ENCODE results near the gene GUCD1.
"Not testable (repeated sequence)": the region's sequence is repeated elsewhere in the genome, so short reads cannot be mapped to it uniquely, and the experiment has no call there.

GUCD1 gene

DNA sequence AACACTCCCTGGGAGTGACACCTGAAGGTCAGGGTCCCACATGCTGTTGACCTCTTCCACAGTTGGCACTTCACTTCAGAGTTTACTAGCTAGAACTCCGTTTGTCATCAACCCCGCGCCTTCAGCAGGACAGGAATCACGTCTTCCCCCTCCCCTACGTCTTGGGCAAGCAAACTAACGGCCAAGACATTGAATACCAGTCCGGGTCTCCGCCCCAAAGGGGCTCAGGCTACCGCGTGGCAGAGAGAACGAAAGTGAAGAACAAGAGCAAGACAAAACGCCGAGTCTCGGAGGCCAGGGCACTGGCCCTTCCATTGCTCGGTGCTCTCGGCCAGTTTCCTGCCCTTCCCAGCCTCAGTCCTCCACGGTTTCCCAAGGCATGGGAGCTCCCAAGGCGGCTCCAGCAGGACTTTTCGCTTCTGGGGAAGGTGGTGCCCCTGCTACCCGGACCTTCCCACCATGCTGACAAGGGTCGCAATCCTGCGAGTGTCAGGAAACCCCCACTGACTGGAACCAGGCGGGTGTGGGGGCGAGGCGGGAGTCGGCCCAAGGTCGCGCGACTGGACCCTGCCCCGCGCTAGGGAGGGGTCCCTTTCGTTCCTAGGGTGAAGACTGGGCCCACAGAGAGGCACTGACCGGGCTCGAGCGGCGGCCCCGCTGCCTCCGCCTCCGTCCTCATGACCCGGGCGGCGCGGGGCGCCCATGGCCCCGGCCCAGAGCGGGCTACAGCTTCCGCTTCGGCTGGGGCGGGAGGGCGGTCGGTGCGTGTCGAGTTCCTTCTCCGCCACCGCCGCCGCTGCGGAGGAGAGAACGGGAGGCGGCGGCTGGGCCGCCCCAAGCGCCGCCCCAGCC is at the start of gene GUCD1:
Gene GUCD1 (minus strand): TSS at position 826 of the 852 bp plus-strand sequence. CDS start 147 bp downstream, at position 679.
- no peak for DNase-seq

DNA sequence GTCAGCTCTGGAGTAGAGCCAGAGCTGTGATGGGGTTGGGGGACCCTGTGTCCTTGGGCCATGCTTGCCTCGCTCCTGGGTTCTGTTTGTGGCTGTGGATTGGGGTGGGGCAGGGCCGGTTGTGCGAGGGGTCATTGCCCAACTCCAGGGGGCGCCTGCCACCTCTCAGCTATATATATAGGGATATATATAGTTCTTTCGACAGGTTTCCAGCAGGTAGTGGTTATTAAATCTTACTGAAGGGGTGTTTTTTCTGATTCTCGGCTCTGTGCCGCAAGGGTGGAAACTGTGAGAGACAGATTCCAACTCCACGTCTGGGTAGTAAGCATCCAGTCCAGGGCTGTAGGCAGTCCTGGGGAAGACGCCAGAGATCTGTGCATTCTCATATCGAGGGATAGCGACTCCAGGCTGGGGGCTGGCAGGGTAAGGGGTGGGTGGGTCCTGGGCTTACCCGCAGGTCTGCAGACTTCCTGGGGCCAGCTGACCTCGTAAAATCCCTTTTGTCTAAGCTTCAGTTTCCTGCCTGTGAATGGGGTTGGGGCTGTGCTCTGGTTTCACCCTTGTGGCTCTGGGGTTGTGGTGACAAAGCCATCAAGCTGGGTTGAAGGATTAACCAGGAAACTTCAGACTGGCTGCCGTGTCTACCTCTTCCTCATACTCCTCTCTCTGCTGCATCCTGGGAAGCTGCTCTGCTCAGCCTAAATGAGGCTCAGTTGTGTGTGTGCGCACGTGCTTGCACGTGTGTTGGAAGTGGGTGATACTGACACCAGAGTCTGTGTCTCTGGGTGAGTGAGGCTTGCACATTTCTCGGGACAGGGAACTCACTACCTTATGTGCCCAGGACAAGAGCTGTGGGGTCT is 49.1 kb upstream of the GUCD1 start:
- DNase-seq: not testable (repeated sequence)

DNA sequence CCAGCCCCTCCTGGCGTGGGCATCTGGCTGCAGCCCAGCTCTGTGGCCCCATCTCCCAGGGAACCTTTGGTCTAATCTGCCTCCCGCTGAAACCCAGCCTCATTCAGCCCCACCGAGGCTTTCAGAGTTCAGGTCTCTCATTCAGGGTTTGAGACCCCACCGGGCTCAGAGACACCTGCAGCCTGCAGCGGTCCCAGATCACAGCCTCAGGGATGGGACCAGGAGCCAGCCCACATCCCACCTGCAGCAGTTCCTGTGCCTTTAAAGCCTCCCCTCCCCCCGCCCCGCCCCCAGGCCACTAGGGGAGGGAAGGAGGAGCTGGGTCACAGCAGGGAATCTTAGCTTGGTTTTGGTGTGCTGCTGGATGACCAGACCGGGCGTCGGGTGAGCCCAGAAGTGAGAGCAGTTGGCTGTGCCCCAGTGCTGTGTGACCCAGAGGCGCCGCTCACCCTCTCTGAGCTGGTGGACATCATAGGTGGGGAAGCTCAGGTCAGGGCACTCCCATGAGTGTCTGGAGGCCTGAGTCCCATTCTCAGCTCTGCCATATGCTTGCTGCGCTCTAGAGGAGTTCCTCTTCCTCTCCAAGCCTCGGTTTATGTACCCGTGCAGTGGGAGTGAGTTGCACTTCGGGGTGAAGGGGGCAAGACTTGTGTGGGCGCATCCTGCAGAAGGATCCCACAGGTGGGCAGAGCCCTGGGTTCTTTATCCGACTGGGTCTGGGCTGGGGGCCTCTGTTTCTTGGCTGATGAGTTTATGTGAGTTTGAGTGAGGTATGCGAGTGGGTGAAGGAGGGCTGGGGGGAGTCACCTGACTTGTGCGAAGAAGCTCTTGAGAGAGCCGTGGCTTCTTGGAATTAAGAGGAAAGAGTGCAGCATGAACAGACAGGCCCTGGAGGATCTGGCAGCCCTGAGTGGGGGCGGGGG is 48.2 kb upstream of the GUCD1 start, which contains the start of gene GGT1:
Gene GGT1 (plus strand): TSS at position 347 of the 923 bp plus-strand sequence. CDS start 7,889 bp downstream, outside the sequence.
- not testable (repeated sequence) for DNase-seq

DNA sequence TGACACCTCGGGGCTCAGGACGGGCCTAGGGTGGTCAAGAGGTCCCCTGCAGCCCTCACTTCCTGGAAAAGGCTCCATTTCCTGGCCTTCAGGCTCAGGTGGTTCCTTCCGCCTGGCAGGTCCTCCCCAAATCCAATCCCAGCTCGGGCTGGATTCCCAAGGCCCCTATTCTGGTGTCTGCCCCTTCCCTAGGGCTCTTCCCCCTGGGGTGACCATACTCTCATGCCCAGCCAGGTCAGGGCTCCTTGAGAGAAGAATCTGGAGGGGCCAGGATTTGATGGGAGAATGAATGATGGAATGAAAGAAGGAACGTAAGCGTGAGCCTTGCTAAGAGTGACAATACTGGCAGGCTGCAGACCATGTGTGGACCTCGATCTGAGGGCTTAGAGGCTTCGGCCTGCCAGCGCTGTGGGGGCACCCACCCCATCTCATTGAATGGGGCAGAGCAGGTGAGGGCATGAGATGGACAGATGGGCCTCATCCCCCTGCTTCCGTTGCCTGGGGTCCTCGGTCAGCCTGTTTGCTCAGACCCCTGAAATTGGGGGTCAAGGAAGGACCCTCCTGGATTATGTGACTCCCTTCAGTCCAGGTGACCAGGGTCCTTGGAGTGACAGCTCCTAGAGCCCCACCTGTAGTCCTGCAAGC is 47.3 kb upstream of the GUCD1 start:
- DNase-seq: not testable (repeated sequence)

DNA sequence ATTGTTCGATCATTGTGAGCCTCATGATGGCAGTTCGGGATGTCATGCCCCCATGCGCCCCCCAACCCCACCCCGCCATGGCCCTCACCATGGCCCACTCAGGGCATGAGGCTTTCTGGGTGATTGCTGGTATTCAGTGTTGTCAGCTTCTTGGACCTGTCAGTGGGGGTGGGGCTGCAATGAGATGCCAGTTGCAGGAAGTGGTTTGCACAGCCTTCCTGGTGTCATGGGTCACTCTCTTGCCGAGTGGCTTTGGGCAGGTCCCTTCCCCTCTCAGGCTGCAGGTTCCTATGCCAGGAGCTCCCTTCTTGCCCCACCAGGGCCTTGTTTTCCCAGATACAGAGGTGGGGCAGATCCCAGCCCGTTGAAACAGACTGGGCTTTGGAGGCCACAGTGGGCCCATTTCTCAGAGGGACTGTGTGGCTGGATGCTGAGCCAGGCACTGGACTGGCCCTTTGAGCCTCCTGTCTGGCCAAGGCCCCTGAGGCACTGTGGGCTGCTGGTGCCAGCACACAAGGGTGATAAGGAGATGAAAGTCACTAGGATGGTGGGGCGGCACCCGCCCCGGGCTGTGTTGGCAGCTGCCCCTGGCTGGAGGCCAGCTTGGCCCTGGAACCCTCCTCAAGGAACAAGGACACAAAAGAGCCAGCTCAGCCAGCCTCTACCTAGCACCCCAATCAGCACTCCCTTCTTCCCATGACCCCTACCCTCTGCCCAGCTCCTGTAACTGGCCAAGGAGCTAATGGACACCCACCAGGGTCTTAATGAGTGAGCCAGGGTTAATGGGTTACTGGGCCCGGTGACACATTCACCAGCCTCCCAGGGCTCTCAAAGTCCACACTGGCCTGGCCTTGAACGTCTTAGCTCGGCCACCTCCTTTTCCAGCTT is 46.5 kb upstream of the GUCD1 start:
- no peak for DNase-seq

GRCh38 chr22:24599958-24600715 is 45.2 kb upstream of the GUCD1 start:
- DNase-seq: not testable (repeated sequence)

DNA sequence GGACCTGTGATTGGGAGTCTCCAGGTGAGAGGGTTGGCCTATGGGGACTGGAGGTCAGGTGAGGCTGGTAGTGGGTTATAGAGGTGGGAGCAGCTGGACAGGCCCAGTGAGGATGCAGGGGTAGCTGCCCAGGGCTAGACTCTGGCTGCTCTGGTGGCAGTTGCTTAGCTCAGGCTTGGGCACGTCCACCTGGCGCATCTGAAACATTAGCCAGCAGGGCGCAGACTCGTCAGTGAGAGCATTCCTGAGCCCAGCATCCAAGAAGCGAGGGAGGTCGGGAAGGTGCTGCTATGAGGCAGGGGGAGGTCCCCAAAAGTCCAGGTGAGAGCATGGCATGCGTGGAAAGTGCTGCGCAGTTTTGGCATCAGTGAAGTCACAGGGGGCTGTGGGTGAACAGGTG is 44.6 kb upstream of the GUCD1 start:
- DNase-seq: no peak

DNA sequence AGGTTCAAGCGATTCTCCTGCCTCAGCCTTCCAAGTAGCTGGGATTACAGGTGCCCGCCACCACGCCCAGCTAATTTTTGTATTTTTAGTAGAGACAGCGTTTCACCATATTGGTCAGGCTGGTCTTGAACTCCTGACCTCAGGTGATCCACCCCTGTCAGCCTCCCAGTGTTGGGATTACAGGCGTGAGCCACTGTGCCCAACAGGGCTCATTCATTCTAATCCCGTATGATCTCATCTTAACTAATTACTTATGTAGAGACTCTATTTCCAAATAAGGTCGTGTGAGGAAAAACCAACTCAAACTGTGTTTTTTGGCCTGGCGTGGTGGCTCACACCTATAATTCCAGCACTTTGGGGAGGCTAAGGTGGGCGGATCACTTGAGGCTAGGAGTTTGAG is 42.1 kb upstream of the GUCD1 start:
- not testable (repeated sequence) for DNase-seq

DNA sequence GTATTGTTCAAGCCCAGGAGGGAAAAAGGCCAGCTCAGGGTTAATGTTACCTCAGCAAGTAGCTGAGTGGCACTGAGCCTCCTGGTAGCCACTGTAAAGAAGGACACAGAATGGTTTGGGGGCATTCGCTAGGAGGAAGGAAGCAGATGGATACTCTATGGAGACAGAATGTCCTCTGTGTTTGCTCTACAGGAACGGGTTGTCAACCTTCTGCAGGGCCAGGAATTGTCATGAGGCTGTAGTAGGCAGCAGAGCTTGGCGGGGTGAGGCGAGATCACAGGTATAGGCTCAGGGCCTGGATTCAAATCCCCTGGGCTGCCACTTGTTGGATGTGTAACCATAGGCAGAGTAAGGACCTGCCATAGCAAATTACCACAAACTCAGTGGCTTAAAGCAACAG is 40.9 kb upstream of the GUCD1 start:
- no peak for DNase-seq

DNA sequence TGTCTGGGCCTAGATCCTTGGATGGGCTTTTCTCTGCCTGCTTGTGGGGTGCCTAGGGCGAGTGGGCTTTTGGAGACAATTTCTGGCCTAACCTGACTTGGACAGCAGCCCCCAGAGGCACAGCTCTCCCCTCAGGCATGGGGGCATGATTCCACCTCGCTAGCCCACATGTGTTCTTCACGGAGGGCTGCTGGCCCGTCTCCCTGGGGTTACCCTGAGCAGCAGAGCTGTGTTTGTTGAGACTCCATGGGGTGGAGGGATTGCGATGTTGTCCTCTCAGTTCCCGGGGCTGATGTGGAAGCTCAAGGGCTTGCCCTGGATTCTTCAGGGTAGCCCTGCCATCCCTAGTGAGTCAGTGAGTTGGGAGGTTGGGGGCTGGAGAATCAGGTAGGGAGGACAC is 40.3 kb upstream of the GUCD1 start:
- DNase-seq: no peak

DNA sequence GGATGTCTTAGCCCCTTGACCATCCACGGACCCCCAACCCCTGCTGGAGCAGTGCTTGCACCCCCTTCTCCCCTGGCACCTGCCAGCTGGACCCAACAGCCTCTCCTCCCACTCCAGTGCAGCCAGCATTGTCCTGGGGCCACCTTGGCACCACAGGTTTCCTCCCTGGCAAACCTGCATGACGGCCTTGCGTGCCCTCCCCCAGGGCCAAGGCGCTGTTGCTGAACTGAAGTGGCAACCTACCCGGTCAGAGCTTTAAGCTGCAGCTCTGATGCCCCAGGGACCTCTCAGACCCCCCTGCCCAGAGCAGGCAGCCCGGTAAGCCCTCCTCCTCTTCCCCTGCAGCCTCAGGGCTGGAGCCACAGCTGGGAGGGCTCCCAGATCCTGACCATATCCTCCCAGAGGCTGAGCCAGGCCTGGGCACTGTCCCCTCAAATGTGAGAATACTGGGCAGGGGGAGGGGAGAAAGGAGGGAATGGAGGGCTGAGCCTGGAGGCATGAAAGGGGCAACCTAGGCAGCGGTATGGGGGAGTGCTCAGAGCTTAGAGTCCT is 39.7 kb upstream of the GUCD1 start:
- no peak for DNase-seq

DNA sequence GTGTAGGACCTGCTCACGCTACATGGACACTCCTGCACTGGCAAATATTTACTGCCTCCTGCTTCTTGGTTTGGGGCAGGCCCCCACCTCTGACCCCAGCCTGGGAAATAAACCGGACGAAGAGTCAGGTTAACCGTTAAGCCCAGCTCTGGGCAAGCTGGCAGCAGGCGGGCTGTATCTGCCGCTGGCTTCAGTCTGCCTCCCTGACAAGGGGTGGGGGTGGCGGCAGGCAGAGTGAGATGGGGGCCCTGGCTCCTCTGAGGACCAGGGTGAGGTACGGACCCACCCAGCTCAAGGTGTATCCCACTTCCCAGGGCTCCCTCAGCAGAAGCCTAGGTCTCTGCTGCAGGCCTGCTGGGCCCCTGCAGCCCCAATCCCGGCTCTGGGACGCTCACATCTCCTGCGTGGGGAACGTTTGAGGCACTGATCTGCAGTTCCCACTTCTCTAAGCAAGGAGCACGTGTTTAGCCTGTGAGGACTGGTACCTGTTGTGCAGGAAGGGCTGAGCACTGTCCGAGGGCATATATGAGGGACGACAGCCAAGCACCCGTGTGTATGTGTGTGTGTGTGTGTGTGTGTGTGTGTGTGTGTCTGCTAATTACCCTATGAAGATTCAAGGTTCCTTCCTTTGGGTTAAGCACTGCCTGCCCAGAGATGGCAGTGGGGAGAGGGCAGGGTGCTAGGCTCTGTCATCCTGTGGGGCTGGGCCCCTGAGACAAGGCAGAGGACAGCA is 39.1 kb upstream of the GUCD1 start:
- DNase-seq: no peak

- not testable (repeated sequence) for DNase-seq
Measured at GRCh38 chr22:24593559-24593835, 38.6 kb upstream of the GUCD1 start.

DNA sequence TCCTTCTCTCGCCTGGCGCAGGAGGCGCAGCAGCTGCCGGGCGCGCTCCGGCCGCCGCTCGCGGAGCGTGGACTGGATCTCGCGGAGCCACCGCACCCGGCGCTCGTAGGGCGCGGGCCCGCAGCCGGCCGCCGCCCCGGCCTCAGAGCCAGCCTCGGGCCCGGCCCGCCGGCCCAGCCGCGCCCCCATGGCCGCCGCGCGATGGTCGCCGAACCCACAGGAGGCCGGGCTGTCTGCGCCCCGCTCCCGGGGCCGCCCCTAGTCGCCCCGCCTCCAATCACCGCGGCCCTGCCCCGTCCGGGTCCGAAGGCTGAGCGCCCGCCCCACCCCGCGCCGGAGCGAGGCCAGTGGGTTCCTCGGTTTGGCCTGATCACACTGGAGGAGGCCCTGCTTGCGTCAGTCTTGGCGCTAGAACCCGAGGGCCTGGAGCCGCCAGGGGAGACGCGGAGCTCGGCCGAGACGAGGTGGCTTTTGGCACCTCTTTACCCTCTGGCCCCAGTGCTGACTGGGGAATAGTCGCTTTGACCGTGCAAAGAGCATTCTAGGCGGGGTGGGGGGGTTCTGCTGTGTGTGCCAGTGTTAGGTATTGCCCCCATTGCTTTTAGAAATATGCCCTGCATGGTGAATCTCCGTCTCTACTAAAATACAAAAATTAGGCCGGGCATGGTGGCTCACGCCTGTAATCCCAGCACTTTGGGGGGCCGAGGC is 38.1 kb upstream of the GUCD1 start, which contains the start of gene LRRC75B:
Gene LRRC75B (minus strand): TSS at position 223 of the 708 bp plus-strand sequence. CDS start 34 bp downstream, at position 189.
- DNase-seq: no peak

DNA sequence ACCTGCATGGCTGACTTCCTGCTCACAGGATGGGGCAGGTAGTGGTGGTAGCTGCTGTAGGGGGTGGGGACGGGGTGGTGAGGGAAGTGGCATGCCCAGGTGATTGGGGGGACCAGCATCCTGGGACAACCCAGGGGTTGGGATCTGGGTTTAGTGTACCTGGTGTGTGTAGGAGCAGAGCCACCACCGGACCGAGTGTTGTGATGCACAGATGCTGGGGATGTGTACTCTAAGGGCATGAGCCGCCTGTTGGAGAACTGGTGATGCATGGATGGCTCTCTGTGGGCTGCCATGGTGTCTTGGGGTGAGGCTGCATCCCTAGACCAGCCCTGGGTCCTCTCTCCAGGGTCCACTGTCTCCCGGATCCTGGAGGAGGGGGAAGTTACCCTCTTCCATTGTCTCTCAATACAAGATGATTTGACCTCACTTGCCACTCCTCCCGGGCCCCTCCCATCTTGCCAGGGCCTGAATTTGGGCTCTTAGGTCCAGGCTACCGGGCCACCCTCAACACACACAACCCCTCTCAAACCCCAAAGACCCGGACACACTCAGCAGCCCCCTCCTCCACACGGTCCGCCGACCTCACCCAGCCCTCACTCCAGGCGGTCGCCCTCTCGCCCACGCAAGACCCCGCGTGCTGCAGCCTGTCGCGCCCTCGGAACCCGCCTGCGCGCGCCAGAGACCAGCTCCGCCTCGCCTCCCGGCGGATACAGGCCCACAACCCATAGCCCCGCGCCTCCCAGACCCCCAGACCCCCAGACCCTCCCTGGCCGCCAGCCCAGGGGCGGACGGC is 37.3 kb upstream of the GUCD1 start:
- no peak for DNase-seq

- no peak for DNase-seq
Measured at GRCh38 chr22:24591286-24591830, 36.4 kb upstream of the GUCD1 start.

DNA sequence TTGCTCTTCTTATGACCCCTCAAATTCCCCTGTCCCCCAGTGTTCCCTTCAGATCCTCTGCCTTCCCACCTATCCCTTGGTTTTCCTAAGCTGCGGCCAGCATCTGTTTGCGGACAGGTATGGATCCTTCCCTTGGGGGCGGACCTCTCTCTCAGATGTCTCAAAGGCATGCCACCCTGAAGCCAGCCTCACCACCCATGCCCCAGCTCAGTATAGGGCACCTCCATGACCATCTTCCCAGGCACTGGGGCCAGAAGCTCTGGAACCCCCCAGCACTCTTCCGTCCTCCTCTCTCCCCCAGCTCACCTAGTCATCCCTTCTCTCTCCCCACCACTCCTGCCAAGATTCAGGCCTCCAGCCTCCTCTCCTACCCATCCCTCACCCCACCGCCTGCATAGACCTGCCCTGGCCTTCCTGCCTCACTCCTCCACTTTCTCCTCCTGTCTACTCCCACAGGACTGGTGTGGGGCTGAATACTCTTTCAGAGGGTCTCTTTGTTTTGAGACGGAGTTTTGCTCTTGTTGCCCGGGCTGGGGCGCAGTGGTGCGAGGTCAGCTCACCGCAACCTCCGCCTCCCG is 35.7 kb upstream of the GUCD1 start:
- no peak for DNase-seq
